GM21737 (cell line): ENCODE data around the gene SPON1.
"Not testable (repeated sequence)": the region's sequence is repeated elsewhere in the genome, so short reads cannot be mapped to it uniquely, and the experiment has no call there.

Experiments
- ATAC-seq: cut with Tn5 transposase; IDR thresholded peaks from one replicate; pipeline ENCODE4 v1.9.1; 2021; ENCODE audit warnings: mild to moderate bottlenecking, moderate library complexity; ENCODE audit not compliant: unreplicated experiment

SPON1 gene

GRCh38 chr11:14029971-14030920 lies 67.7 kb downstream of the SPON1 start:
- no peak for ATAC-seq

- not testable (repeated sequence) for ATAC-seq
Measured at GRCh38 chr11:14035526-14035925, 73.0 kb downstream of the SPON1 start.

- ATAC-seq, result no peak
Measured at GRCh38 chr11:14036469-14036868, 73.9 kb downstream of the SPON1 start.

GRCh38 chr11:14041040-14041439 lies 78.5 kb downstream of the SPON1 start:
- ATAC-seq, result no peak

- no peak for ATAC-seq
Measured at GRCh38 chr11:14041565-14041964, 79.0 kb downstream of the SPON1 start.

- ATAC-seq, result no peak
Measured at GRCh38 chr11:14042686-14043465, 80.4 kb downstream of the SPON1 start.

- ATAC-seq, result no peak
Measured at GRCh38 chr11:14044916-14045315, 82.4 kb downstream of the SPON1 start.

- ATAC-seq, result no peak
Measured at GRCh38 chr11:14045417-14045816, 82.9 kb downstream of the SPON1 start.

GRCh38 chr11:14052198-14052597 lies 89.7 kb downstream of the SPON1 start:
- ATAC-seq, result no peak

- no peak for ATAC-seq
Measured at GRCh38 chr11:14054116-14055107, 91.9 kb downstream of the SPON1 start.

GRCh38 chr11:14055936-14056335 lies 93.4 kb downstream of the SPON1 start:
- no peak for ATAC-seq

- no peak for ATAC-seq
Measured at GRCh38 chr11:14058061-14058460, 95.5 kb downstream of the SPON1 start.

- no peak for ATAC-seq
Measured at GRCh38 chr11:14059491-14059890, 97.0 kb downstream of the SPON1 start.

GRCh38 chr11:14061721-14062120 lies 99.2 kb downstream of the SPON1 start:
- ATAC-seq, result no peak

- no peak for ATAC-seq
Measured at GRCh38 chr11:14065141-14065540, 102.6 kb downstream of the SPON1 start.

- ATAC-seq, result no peak
Measured at GRCh38 chr11:14065681-14066080, 103.2 kb downstream of the SPON1 start.

GRCh38 chr11:14067686-14068085 lies 105.2 kb downstream of the SPON1 start:
- ATAC-seq, result no peak

- no peak for ATAC-seq
Measured at GRCh38 chr11:14070896-14071295, 108.4 kb downstream of the SPON1 start.

GRCh38 chr11:14073849-14074476 lies 111.4 kb downstream of the SPON1 start:
- no peak for ATAC-seq
